Activated B cell treated with CpG ODN at 0.5 μM for 24 hours (primary cell): ENCODE results near the gene RAPGEF4. TPM values are rescaled to one million over a fixed set of nuclear protein-coding genes. Genes with fewer than 3 reads are reported as not detected.

Experiments used
- ATAC-seq: fragments of 200-7000 bp; cut with Tn5 transposase; one replicate; pipeline ENCODE4 v1.10.0; 2021; ENCODE audit warnings: low read depth, mild to moderate bottlenecking, moderate library complexity
- CTCF ChIA-PET: fragments of 350-600 bp; sonication (Branson Sonifier 250); formaldehyde crosslinking; loops from one replicate; lab custom pipeline; 2021; ENCODE audit warnings: antibody characterized with exemption; lab: Charles Lee
- POLR2A ChIA-PET: fragments of 350-600 bp; sonication (Branson Sonifier 250); formaldehyde crosslinking; loops from one replicate; lab custom pipeline; 2021; ENCODE audit warnings: antibody characterized with exemption; lab: Charles Lee
- DNase-seq: peaks from one replicate; pipeline ENCODE4 v3.0.0; 2022
- H3K27ac Mint-ChIP-seq: one replicate; pipeline ENCODE4 v1.8.0; 2020; ENCODE audit warnings: mixed read lengths
- H3K27me3 Mint-ChIP-seq: one replicate; pipeline ENCODE4 v1.8.0; 2021; ENCODE audit warnings: mixed read lengths
- H3K36me3 Mint-ChIP-seq: one replicate; pipeline ENCODE4 v1.8.0; 2021; ENCODE audit warnings: low read depth, mixed read lengths
- H3K4me1 Mint-ChIP-seq: one replicate; pipeline ENCODE4 v1.8.0; 2021; ENCODE audit warnings: mixed read lengths
- H3K4me3 Mint-ChIP-seq: one replicate; pipeline ENCODE4 v1.8.0; 2020; ENCODE audit warnings: mild to moderate bottlenecking, mixed read lengths
- H3K9me3 Mint-ChIP-seq: one replicate; pipeline ENCODE4 v1.8.0; 2020; ENCODE audit warnings: mixed read lengths
- intact Hi-C: fragments of 100-400 bp; cut with micrococcal nuclease; formaldehyde crosslinking; loops from one replicate; pipeline ENCODE4 v1.15.1; 2024
- total RNA-seq: library from RNA; stranded (reverse); gene quantifications from 2 replicates; pipeline ENCODE4 v1.2.3, GENCODE V29; 2022
- TF ChIP-seq, protein P1 (sequence below): fragments of 200-600 bp; IDR thresholded peaks from one replicate; pipeline ENCODE4 v1.8.0; 2022; ENCODE audit warnings: antibody characterized with exemption, mild to moderate bottlenecking

RAPGEF4 gene
- total RNA-seq, 1 donor from 2014 or later = not detected

DNA sequence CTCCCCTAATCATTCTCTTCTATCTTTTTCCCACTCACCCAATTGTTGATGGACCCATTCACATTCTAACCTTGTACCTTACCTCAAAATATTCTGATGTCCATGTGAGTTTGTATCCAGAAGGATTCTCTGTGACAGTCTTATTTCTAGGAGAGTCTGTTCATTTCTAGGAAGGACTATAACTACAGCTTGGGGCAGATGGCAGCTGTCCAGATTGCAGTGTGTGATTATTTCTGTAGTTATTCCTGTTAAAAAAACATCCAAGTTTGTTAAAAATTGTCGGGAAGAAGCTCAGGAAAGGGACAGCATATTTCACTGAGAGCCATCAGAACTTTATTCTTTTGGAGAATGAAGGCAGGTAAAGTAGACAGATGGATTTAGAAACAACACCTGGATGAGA lies 142.6 kb downstream of the RAPGEF4 start:
- H3K27me3 Mint-ChIP-seq = peaks cover 16% of the 10 kb centered on the region
- intact Hi-C loops = no loop called here
- CTCF ChIA-PET = no interaction called here

DNA sequence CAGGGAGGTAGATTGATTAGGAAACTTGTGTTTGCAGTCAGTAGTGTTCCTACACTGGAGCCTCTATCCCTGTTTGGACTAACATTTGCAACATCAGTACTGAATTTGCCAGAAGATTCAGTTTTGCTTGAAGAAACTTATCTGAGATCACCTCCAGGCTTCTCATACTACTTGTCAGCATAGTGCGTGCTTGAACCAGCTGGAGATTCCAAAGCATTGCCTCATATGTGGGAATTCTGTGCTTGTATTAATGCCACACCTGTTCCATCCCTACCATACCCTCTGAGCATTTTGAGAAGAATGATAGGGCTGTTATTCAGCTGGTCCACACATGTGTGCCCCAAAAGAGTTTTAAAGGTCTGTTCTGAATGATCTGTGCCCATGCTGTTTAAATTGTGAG lies 148.7 kb downstream of the RAPGEF4 start:
- ATAC-seq (no peak), DNase-seq (no peak)
- Mint-ChIP-seq H3K9me3 (no peaks in the 10 kb centered on the region), H3K27me3 (peaks cover 10% of the 10 kb centered on the region), H3K36me3 (no peaks in the 10 kb centered on the region), H3K27ac (no peak overlapping the region), H3K4me1 (no peaks in the 10 kb centered on the region), H3K4me3 (no peak overlapping the region)
- intact Hi-C loops = no loop called here
- ChIA-PET CTCF (no interaction called here), POLR2A (no interaction called here)
- TF ChIP-seq, protein P1, sequence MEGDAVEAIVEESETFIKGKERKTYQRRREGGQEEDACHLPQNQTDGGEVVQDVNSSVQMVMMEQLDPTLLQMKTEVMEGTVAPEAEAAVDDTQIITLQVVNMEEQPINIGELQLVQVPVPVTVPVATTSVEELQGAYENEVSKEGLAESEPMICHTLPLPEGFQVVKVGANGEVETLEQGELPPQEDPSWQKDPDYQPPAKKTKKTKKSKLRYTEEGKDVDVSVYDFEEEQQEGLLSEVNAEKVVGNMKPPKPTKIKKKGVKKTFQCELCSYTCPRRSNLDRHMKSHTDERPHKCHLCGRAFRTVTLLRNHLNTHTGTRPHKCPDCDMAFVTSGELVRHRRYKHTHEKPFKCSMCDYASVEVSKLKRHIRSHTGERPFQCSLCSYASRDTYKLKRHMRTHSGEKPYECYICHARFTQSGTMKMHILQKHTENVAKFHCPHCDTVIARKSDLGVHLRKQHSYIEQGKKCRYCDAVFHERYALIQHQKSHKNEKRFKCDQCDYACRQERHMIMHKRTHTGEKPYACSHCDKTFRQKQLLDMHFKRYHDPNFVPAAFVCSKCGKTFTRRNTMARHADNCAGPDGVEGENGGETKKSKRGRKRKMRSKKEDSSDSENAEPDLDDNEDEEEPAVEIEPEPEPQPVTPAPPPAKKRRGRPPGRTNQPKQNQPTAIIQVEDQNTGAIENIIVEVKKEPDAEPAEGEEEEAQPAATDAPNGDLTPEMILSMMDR = no peak

More for the DNA sequence above, 142.6 kb downstream of the RAPGEF4 start:
- no peaks in the 10 kb centered on the region for H3K36me3 Mint-ChIP-seq
- peaks cover 2% of the 10 kb centered on the region for H3K9me3 Mint-ChIP-seq
- POLR2A ChIA-PET = no interaction called here
- no peak overlapping the region for H3K27ac Mint-ChIP-seq
- DNase-seq = no peak
- no peak overlapping the region for H3K4me3 Mint-ChIP-seq
- TF ChIP-seq, protein P1 = no peak
- no peaks in the 10 kb centered on the region for H3K4me1 Mint-ChIP-seq
- no peak for ATAC-seq

DNA sequence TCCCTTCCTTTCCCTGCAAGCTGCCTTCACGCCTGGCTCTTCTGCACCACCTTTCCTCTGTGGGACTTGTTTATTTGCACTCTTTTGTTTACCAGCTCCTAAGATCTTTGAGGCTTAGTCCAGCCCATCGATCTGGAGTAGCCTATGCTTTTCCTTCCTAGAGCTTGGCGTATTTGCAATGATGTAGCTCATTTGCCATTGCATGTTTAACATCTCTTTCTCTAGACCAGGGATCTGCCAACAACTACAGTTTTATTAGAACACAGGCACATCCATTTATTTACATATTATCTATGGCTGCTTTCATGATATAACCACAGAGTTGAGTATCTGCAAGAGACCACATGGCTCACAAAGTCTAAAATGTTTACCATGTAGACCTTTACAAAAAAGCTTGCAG lies 150.4 kb downstream of the RAPGEF4 start:
- no peak overlapping the region for H3K4me3 Mint-ChIP-seq
- intact Hi-C loops = no loop called here

DNA sequence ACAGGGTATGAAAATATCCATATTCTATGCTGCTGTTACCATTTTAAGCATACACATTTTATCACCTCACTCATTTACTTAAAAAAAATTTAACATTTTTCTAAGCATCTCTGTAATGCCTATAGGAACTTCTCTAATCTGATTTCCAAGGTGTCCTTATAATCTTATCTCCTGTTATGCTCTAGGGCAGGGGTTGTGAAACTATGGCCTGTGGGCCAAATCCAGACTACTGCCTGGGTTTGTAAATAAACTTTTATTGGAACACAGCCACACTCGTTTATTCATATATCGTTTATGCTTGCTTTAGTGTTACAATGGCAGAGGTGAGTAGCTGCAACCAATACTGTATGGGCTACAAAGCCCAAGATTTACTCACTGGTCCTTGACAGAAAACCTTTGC lies 151.6 kb downstream of the RAPGEF4 start:
- ATAC-seq (no peak), DNase-seq (no peak)
- Mint-ChIP-seq H3K9me3 (no peaks in the 10 kb centered on the region), H3K27ac (no peak overlapping the region), H3K4me3 (no peak overlapping the region), H3K27me3 (peaks cover 4% of the 10 kb centered on the region), H3K36me3 (no peaks in the 10 kb centered on the region), H3K4me1 (no peaks in the 10 kb centered on the region)
- ChIA-PET CTCF (no interaction called here), POLR2A (no interaction called here)
- TF ChIP-seq, protein P1 = no peak
- intact Hi-C loops = no loop called here

More for the DNA sequence above, 150.4 kb downstream of the RAPGEF4 start:
- DNase-seq (no peak), ATAC-seq (no peak)
- TF ChIP-seq, protein P1 = no peak
- Mint-ChIP-seq H3K36me3 (no peaks in the 10 kb centered on the region), H3K9me3 (no peaks in the 10 kb centered on the region), H3K27ac (no peak overlapping the region), H3K27me3 (peaks cover 9% of the 10 kb centered on the region), H3K4me1 (no peaks in the 10 kb centered on the region)
- ChIA-PET POLR2A (no interaction called here), CTCF (no interaction called here)

DNA sequence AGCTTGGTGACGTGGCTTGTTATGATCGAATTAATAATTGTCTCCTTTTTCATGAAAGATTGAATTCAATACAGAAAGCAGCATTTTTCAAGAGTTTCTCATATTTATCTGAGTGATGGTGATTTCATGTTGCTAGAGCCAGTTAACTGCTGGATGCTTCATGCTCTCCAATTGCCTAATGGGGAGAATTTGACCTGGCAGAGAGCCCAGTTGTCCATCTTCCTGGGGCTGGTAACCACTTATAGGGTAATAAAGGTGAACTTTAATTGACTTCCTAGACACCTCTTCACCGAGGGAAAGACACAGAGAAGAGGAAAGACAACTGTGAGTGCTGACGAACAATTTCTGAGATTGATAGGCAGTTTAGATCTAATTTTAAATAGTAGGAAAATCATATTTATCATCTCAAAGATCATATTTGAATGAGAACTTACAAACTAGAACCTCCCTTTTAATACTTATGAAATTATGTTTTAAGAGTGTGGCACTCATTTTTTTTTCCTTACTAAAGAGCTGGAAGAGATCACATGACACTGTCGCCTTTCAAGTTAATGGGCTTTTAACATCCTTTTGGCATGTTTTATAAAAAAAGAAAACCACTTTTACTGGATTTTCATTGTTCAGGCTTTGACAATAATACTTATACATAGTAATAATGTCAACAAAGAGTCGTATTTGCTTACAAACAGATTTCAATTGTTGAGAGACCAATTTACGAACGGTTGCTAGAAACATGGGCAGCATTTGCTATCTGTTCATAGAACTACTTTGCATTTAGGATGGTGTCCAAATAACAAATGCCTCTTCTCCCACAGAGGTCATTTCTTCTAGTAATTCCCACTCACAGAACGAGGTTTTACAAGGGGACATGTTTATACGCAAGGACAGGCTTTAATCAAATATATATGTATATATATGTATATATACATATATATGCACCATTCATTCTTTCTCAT lies 153.3 kb downstream of the RAPGEF4 start:
- TF ChIP-seq, protein P1 = no peak
- H3K27me3 Mint-ChIP-seq = peaks cover 7% of the 10 kb centered on the region
- intact Hi-C loops = no loop called here
- ATAC-seq = no peak
- no peak overlapping the region for H3K4me3 Mint-ChIP-seq
- H3K4me1 Mint-ChIP-seq = no peaks in the 10 kb centered on the region
- ChIA-PET POLR2A (no interaction called here), CTCF (no interaction called here)
- DNase-seq = no peak
- no peak overlapping the region for H3K27ac Mint-ChIP-seq
- H3K36me3 Mint-ChIP-seq = no peaks in the 10 kb centered on the region
- no peaks in the 10 kb centered on the region for H3K9me3 Mint-ChIP-seq
